HuH-7 (cell line): ENCODE data around the gene RNF38.

Experiments used
- DNase-seq: peaks from one replicate; pipeline ENCODE4 v3.0.0; 2011; ENCODE audit warnings: low spot score

RNF38 gene

DNA sequence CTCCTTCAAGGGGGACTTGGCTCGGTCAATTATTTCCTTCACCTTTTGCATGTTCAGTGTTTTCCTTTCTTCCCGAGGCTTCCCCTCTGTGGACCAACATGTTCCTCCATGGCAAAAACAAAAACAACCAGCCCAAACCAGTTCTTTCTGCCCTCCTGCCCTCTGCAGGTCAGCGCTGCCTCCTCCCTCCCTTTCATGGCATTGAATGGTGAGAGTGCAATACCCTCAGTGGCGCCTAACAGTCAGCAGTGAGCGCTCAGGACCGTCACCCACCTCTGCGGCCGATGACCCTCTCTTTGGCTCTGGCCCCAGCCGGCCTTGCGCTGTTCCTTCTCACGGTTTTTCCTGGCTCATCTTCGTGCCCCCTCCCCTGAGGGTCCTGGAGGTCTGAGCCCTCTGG, 107.4 kb downstream of the RNF38 start:
- no peak for DNase-seq

DNA sequence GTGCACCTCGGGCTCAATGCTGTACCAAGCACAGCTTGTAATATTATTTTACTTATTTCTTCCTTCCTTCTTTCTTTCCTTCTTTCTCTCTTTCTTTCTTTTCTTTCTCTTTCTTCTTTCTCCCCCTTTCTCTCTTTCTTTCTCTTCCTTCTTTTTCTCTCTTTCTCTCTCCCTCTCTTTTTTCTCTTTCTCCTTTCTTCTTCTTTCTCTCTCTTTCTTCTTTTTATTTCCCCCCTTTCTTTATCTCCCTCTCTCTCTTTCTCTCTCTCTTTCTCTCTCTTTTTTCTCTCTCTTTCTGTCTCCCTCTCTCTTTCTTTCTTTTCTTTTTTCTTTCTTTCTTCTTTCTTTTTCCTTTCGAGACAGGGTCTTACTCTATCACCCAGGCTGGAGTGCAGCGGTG, 109.1 kb downstream of the RNF38 start:
- no peak for DNase-seq

DNA sequence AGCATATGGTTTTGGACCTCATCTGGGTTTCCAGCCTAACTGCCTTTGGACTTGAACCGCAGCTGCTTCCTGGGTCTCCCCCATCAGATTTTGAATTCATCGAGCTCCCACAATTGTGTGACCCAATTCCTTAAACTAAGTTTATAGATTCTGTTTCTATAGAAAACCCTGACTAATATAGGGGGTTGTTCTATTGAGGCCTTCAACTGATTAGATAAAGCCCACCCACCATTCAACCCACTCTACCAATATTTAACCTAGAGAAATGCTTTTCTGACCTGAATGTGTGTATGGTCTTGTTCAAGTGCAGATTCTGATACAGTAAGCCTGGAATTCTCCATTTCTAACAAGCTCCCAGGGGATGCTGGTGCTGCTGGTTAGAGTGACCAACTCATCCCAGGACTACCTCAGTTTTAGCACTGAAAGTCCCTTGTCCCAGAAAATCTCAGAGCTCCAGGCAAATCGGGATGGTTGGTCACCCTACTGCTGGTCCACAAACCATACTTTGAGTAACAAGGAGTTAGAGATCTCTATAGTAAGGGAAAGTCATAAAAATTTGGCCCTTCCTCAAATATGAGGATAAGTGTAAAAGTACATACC, 110.1 kb downstream of the RNF38 start:
- DNase-seq, result no peak

DNA sequence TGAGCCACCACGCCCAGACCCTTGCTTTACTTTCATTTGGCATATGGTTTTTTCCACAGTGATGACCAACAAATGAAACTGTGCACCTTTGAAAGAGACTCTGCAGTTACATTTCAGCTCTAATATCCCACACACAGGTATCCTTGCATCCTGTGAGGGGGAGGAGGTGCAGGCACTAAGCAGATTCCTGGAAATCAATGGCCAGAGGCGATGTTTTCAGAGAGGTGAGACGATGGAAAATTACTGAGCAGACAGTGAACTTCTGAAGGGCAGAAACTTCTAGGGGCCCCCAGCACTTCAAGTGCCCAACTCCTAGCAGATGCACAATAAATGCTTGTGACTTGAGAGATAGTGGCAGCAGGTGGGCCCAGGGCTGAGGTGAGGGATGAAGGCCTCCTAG, 112.0 kb downstream of the RNF38 start:
- DNase-seq, result no peak
